AML-193 (cell line): ENCODE results near the gene GNAT1.

Source experiments
- DNase-seq, 2 experiments: peaks; one replicate each; lab custom pipeline; 2025; lab: John Stamatoyannopoulos, UW

The GNAT1 gene

GRCh38 chr3:50181985-50182384 lies 9.4 kb upstream of the GNAT1 start:
- DNase-seq, result no peak

- no peak for DNase-seq
Measured at GRCh38 chr3:50182533-50183099, 8.8 kb upstream of the GNAT1 start.

- no peak for DNase-seq
Measured at GRCh38 chr3:50183755-50184154, 7.7 kb upstream of the GNAT1 start.

GRCh38 chr3:50184242-50184978 lies 7.0 kb upstream of the GNAT1 start:
- DNase-seq, result no peak

- no peak for DNase-seq
Measured at GRCh38 chr3:50185230-50185629, 6.2 kb upstream of the GNAT1 start.

GRCh38 chr3:50186096-50186495 lies 5.3 kb upstream of the GNAT1 start:
- no peak for DNase-seq

- no peak for DNase-seq
Measured at GRCh38 chr3:50187750-50188149, 3.7 kb upstream of the GNAT1 start.

GRCh38 chr3:50189274-50189673 lies 2.1 kb upstream of the GNAT1 start:
- peak; percentile 76 to 82 for DNase-seq

GRCh38 chr3:50189989-50190388 lies 1.4 kb upstream of the GNAT1 start:
- no peak for DNase-seq

- no peak for DNase-seq
Measured at GRCh38 chr3:50192124-50192523, 714 bp downstream of the GNAT1 start.

- DNase-seq, result peak; percentile 53 to 58
Measured at GRCh38 chr3:50192689-50193141, 1.3 kb downstream of the GNAT1 start.

GRCh38 chr3:50193286-50193685 lies 1.9 kb downstream of the GNAT1 start:
- DNase-seq, result no peak

- DNase-seq, result no peak
Measured at GRCh38 chr3:50193746-50194127, 2.3 kb downstream of the GNAT1 start.

- peak; percentile 50 to 53 for DNase-seq
Measured at GRCh38 chr3:50194128-50194902, 2.9 kb downstream of the GNAT1 start.

GRCh38 chr3:50194903-50195500 lies 3.6 kb downstream of the GNAT1 start:
- no peak for DNase-seq

- no peak for DNase-seq
Measured at GRCh38 chr3:50195501-50196252, 4.3 kb downstream of the GNAT1 start.

GRCh38 chr3:50196253-50196801 lies 4.9 kb downstream of the GNAT1 start:
- DNase-seq, result no peak

GRCh38 chr3:50201573-50202315 lies 10.3 kb downstream of the GNAT1 start:
- no peak for DNase-seq

- DNase-seq, result no peak
Measured at GRCh38 chr3:50202353-50203112, 11.1 kb downstream of the GNAT1 start.
